WTC11 (cell line): ENCODE measurements around the gene ANKMY2. TPM values are rescaled to one million over a fixed set of nuclear protein-coding genes. Genes with fewer than 3 reads are reported as not detected.

Source experiments
- ATAC-seq: fragments of 200-7000 bp; cut with Tn5 transposase; 2 replicates; pipeline ENCODE4 v1.10.0; 2021; ENCODE audit warnings: mild to moderate bottlenecking, moderate library complexity
- CTCF ChIA-PET: fragments of 300-600 bp; sonication (Branson Sonifier 250); formaldehyde crosslinking; loops from one replicate; lab custom pipeline; 2021; ENCODE audit warnings: antibody characterized with exemption; lab: Charles Lee
- POLR2A ChIA-PET: fragments of 350-600 bp; sonication (Branson Sonifier 250); formaldehyde crosslinking; loops from one replicate; lab custom pipeline; 2021; ENCODE audit warnings: antibody characterized with exemption; lab: Charles Lee
- DNase-seq: peaks from one replicate; pipeline ENCODE4 v3.0.0; 2021; ENCODE audit warnings: low spot score
- H3K27ac Mint-ChIP-seq: 2 replicates; pipeline ENCODE4 v1.8.0; 2021; ENCODE audit warnings: mixed read lengths
- H3K27me3 Mint-ChIP-seq: 2 replicates; pipeline ENCODE4 v1.8.0; 2021; ENCODE audit warnings: low read depth, mild to moderate bottlenecking, moderate library complexity, mixed read lengths
- H3K36me3 Mint-ChIP-seq: 2 replicates; pipeline ENCODE4 v1.8.0; 2021; ENCODE audit warnings: mixed read lengths
- H3K4me1 Mint-ChIP-seq: 2 replicates; pipeline ENCODE4 v1.8.0; 2022; ENCODE audit warnings: mixed read lengths
- H3K4me3 Mint-ChIP-seq: 2 replicates; pipeline ENCODE4 v1.8.0; 2021; ENCODE audit warnings: mild to moderate bottlenecking, moderate library complexity, mixed read lengths
- H3K9me3 Mint-ChIP-seq: 2 replicates; pipeline ENCODE4 v1.8.0; 2021; ENCODE audit warnings: mixed read lengths
- ATF2 ChIP-seq: sonication (generic); formaldehyde crosslinking; IDR thresholded peaks from 2 replicates; pipeline ENCODE4 v1.8.1; 2022; ENCODE audit warnings: low read depth, missing genetic modification reagents, borderline replicate concordance
- E2F1 ChIP-seq: sonication (generic); formaldehyde crosslinking; IDR thresholded peaks from 2 replicates; pipeline ENCODE4 v1.8.0; 2022; ENCODE audit warnings: mild to moderate bottlenecking, missing genetic modification reagents
- ETV6 ChIP-seq: sonication (generic); formaldehyde crosslinking; IDR thresholded peaks from 2 replicates; pipeline ENCODE4 v1.8.1; 2022; ENCODE audit warnings: mild to moderate bottlenecking, missing genetic modification reagents
- GRHL2 ChIP-seq: fragments of 250-450 bp; sonication (Bioruptor Pico); IDR thresholded peaks from 2 replicates; pipeline ENCODE4 v1.8.0; 2022; ENCODE audit warnings: mild to moderate bottlenecking, moderate library complexity; ENCODE audit not compliant: insufficient replicate concordance, severe bottlenecking
- HMGA2 ChIP-seq: fragments of 250-450 bp; sonication (Bioruptor Pico); IDR thresholded peaks from 2 replicates; pipeline ENCODE4 v1.4.0; 2021; ENCODE audit warnings: mild to moderate bottlenecking, moderate library complexity
- HMGXB4 ChIP-seq: sonication (generic); formaldehyde crosslinking; IDR thresholded peaks from 2 replicates; pipeline ENCODE4 v1.8.1; 2023; ENCODE audit warnings: mild to moderate bottlenecking, moderate library complexity, missing genetic modification reagents
- IRF2 ChIP-seq: sonication (generic); formaldehyde crosslinking; IDR thresholded peaks from 2 replicates; pipeline ENCODE4 v1.8.0; 2022; ENCODE audit warnings: low read depth, missing genetic modification reagents, borderline replicate concordance
- MLX ChIP-seq: sonication (generic); formaldehyde crosslinking; IDR thresholded peaks from 2 replicates; pipeline ENCODE4 v1.8.1; 2023; ENCODE audit warnings: mild to moderate bottlenecking, missing genetic modification reagents, moderate library complexity
- MXD4 ChIP-seq: fragments of 250-450 bp; sonication (Bioruptor Pico); IDR thresholded peaks from 2 replicates; pipeline ENCODE4 v1.8.0; 2021; ENCODE audit warnings: mild to moderate bottlenecking, moderate library complexity, borderline replicate concordance
- NFE2L1 ChIP-seq: sonication (generic); formaldehyde crosslinking; IDR thresholded peaks from 2 replicates; pipeline ENCODE4 v1.8.1; 2023; ENCODE audit warnings: missing genetic modification reagents
- NR2C2 ChIP-seq: sonication (generic); formaldehyde crosslinking; IDR thresholded peaks from 2 replicates; pipeline ENCODE4 v1.8.0; 2022; ENCODE audit warnings: mild to moderate bottlenecking, missing genetic modification reagents
- SMAD4 ChIP-seq: sonication (generic); formaldehyde crosslinking; IDR thresholded peaks from 2 replicates; pipeline ENCODE4 v1.8.0; 2022; ENCODE audit warnings: mild to moderate bottlenecking, missing genetic modification reagents
- TEAD1 ChIP-seq: sonication (generic); formaldehyde crosslinking; IDR thresholded peaks from 2 replicates; pipeline ENCODE4 v1.8.0; 2022; ENCODE audit warnings: mild to moderate bottlenecking, missing genetic modification reagents
- USF1 ChIP-seq: sonication (generic); formaldehyde crosslinking; IDR thresholded peaks from 2 replicates; pipeline ENCODE4 v1.8.0; 2022; ENCODE audit warnings: mild to moderate bottlenecking, missing genetic modification reagents
- ZNF423 ChIP-seq: fragments of 250-450 bp; sonication (Bioruptor Pico); IDR thresholded peaks from 2 replicates; pipeline ENCODE4 v2.1.2; 2022; ENCODE audit warnings: mild to moderate bottlenecking, moderate library complexity
- ZNF425 ChIP-seq: fragments of 250-450 bp; sonication (Bioruptor Pico); conservative IDR thresholded peaks from 2 replicates; pipeline ENCODE4 v1.9.0; 2021; ENCODE audit warnings: mild to moderate bottlenecking
- ZNF512 ChIP-seq: sonication (generic); formaldehyde crosslinking; IDR thresholded peaks from 2 replicates; pipeline ENCODE4 v1.8.1; 2022; ENCODE audit warnings: missing genetic modification reagents, borderline replicate concordance
- total RNA-seq: library from RNA; stranded (reverse); gene quantifications from 3 replicates; pipeline ENCODE4 v1.2.3, GENCODE V29; 2021

The ANKMY2 gene
- total RNA-seq, 1 experiment from 2014 or later, result 13.6 TPM

GRCh38 chr7:16583834-16584233 is 61.7 kb downstream of the ANKMY2 start (continued):
- TF ChIP-seq ETV6, result no peak
- no peak for TF ChIP-seq IRF2 (CRISPR knock-in tag)
- TF ChIP-seq SMAD4, result no peak
- TF ChIP-seq GRHL2, result no peak
- no peak for TF ChIP-seq ATF2

- peaks cover 5% of the 10 kb centered on the region for H3K9me3 Mint-ChIP-seq
- no peaks in the 10 kb centered on the region for H3K27me3 Mint-ChIP-seq
- H3K27ac Mint-ChIP-seq, result no peak overlapping the region
- H3K4me3 Mint-ChIP-seq, result no peak overlapping the region
- ATAC-seq (no peak), DNase-seq (no peak)
- CTCF ChIA-PET, result interaction anchor here (1.0 kb wide), 1 partner anchor 17 kb away, joined by 3 read pairs; no protein-coding TSS in a partner anchor
- POLR2A ChIA-PET, result no interaction called here
- H3K4me1 Mint-ChIP-seq, result peaks cover 3% of the 10 kb centered on the region; the same call in 1 of the 2 replicates
- TF ChIP-seq MLX (CRISPR knock-in tag) (no peak), ZNF425 (no peak), E2F1 (CRISPR knock-in tag) (no peak), TEAD1 (CRISPR knock-in tag) (no peak), HMGXB4 (CRISPR knock-in tag) (no peak), NR2C2 (CRISPR knock-in tag) (no peak), ZNF512 (CRISPR knock-in tag) (no peak), NFE2L1 (CRISPR knock-in tag) (no peak), ZNF423 (CRISPR knock-in tag) (no peak), MXD4 (no peak), USF1 (CRISPR knock-in tag) (no peak), HMGA2 (CRISPR knock-in tag) (no peak)
- TF ChIP-seq, all 79 proteins: peak for 0
- H3K36me3 Mint-ChIP-seq, result no peaks in the 10 kb centered on the region
These were observed 64.3 kb downstream of the ANKMY2 start for GRCh38 chr7:16581286-16581685.
